OCI-LY1 (cell line): Measurements from ENCODE around the gene LYPD8.
"Not testable (repeated sequence)": the region's sequence is repeated elsewhere in the genome, so short reads cannot be mapped to it uniquely, and the experiment has no call there.

ENCODE experiments used
- H2AFZ ChIP-seq: fragments of 200-600 bp; sonication (generic), shearing (Covaris generic); 2 replicates; pipeline ENCODE4 v1.6.0; 2014; ENCODE audit warnings: antibody characterized with exemption, mild to moderate bottlenecking, low read length
- H3F3A ChIP-seq: fragments of 200-600 bp; sonication (generic), shearing (Covaris generic); 2 replicates; pipeline ENCODE4 v1.6.0; 2014; ENCODE audit warnings: mild to moderate bottlenecking, antibody characterized with exemption, low read length, moderate library complexity; ENCODE audit not compliant: insufficient read depth
- H3K27ac ChIP-seq: fragments of 200-600 bp; sonication (generic); 2 replicates; pipeline ENCODE4 v1.5.1; 2014; ENCODE audit warnings: low read length, mixed run types, mild to moderate bottlenecking, low read depth; ENCODE audit not compliant: poor library complexity, severe bottlenecking
- H3K27me3 ChIP-seq: fragments of 200-600 bp; sonication (generic); 2 replicates; pipeline ENCODE4 v1.6.0; 2014; ENCODE audit warnings: antibody characterized with exemption, mild to moderate bottlenecking, low read length, moderate library complexity; ENCODE audit not compliant: insufficient read depth
- H3K36me3 ChIP-seq: fragments of 200-600 bp; sonication (generic); 2 replicates; pipeline ENCODE4 v1.6.1; 2014; ENCODE audit warnings: mild to moderate bottlenecking, antibody characterized with exemption, low read length, moderate library complexity, mixed read lengths; ENCODE audit not compliant: insufficient read depth
- H3K4me1 ChIP-seq: fragments of 200-600 bp; sonication (generic); 2 replicates; pipeline ENCODE4 v1.5.1; 2014; ENCODE audit warnings: mild to moderate bottlenecking, low read length, moderate library complexity; ENCODE audit not compliant: insufficient read depth, severe bottlenecking
- H3K4me2 ChIP-seq: fragments of 200-600 bp; sonication (generic), shearing (Covaris generic); 2 replicates; pipeline ENCODE4 v1.6.1; 2014; ENCODE audit warnings: low read length
- H3K4me3 ChIP-seq: fragments of 200-600 bp; sonication (generic); 2 replicates; pipeline ENCODE4 v1.5.1; 2014; ENCODE audit warnings: low read length, low read depth, mild to moderate bottlenecking, mixed read lengths; ENCODE audit not compliant: poor library complexity, severe bottlenecking
- H3K79me2 ChIP-seq: fragments of 200-600 bp; shearing (Covaris generic); 2 replicates; pipeline ENCODE4 v1.6.1; 2016; ENCODE audit warnings: mixed run types, low read length, mixed read lengths; ENCODE audit not compliant: insufficient read depth
- H3K9ac ChIP-seq: fragments of 200-600 bp; sonication (generic), shearing (Covaris generic); 2 replicates; pipeline ENCODE4 v1.6.1; 2014; ENCODE audit warnings: mild to moderate bottlenecking, low read length, mixed read lengths
- H3K9me2 ChIP-seq: fragments of 200-600 bp; sonication (generic), shearing (Covaris generic); 2 replicates; pipeline ENCODE4 v1.6.1; 2014; ENCODE audit warnings: low read depth, mild to moderate bottlenecking, low read length, mixed read lengths
- H3K9me3 ChIP-seq: fragments of 200-600 bp; shearing (Covaris generic); 2 replicates; pipeline ENCODE4 v1.6.1; 2014; ENCODE audit warnings: low read length, mixed read lengths
- H4K20me1 ChIP-seq: fragments of 200-600 bp; sonication (generic), shearing (Covaris generic); 2 replicates; pipeline ENCODE4 v1.6.0; 2016; ENCODE audit warnings: mild to moderate bottlenecking, low read length; ENCODE audit not compliant: insufficient read depth
- EZH2 ChIP-seq: fragments of 200-600 bp; sonication (generic), shearing (Covaris generic); IDR thresholded peaks from 2 replicates; pipeline ENCODE4 v1.8.0; 2017; ENCODE audit warnings: borderline replicate concordance, mixed run types, mild to moderate bottlenecking, antibody characterized with exemption, low read length, moderate library complexity, mixed read lengths
- TF ChIP-seq, protein P1 (sequence below): fragments of 200-600 bp; sonication (generic), shearing (Covaris generic); IDR thresholded peaks from 2 replicates; pipeline ENCODE4 v1.5.1; 2017; ENCODE audit warnings: mild to moderate bottlenecking, antibody characterized with exemption, low read length, moderate library complexity, mixed read lengths

Gene LYPD8

DNA sequence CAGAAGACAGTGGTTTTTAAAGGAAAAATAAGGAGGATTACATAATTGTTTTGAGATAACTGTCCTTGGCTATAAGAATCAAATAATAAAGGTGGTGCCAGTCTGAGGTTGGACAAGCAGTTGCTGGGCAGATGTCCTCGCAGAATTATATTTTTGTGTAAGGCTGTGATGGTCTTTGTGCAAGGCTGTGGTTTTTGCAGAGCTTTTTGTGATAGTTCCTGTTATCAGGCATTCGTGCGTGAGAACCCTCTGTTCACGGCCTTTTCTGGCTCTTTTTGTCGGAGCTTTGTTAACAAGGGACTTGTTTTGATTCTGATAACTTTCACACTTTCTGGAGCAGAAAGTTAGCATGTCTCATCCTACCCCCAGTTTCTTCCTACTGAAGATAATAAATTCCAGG is 36.8 kb upstream of the LYPD8 start:
- Histone ChIP-seq H3K79me2 (no peaks in the 10 kb centered on the region), H3K9ac (no peak overlapping the region), H3K36me3 (no peaks in the 10 kb centered on the region), H3K4me2 (no peak overlapping the region), H3K4me3 (no peak overlapping the region), H3K27ac (no peak overlapping the region), H3K27me3 (no peaks in the 10 kb centered on the region), H2AFZ (no peak overlapping the region), H4K20me1 (no peaks in the 10 kb centered on the region), H3F3A (no peaks in the 10 kb centered on the region), H3K9me2 (no peaks in the 10 kb centered on the region), H3K4me1 (no peaks in the 10 kb centered on the region), H3K9me3 (no peaks in the 10 kb centered on the region)
- no peak for TF ChIP-seq EZH2
- TF ChIP-seq, protein P1, sequence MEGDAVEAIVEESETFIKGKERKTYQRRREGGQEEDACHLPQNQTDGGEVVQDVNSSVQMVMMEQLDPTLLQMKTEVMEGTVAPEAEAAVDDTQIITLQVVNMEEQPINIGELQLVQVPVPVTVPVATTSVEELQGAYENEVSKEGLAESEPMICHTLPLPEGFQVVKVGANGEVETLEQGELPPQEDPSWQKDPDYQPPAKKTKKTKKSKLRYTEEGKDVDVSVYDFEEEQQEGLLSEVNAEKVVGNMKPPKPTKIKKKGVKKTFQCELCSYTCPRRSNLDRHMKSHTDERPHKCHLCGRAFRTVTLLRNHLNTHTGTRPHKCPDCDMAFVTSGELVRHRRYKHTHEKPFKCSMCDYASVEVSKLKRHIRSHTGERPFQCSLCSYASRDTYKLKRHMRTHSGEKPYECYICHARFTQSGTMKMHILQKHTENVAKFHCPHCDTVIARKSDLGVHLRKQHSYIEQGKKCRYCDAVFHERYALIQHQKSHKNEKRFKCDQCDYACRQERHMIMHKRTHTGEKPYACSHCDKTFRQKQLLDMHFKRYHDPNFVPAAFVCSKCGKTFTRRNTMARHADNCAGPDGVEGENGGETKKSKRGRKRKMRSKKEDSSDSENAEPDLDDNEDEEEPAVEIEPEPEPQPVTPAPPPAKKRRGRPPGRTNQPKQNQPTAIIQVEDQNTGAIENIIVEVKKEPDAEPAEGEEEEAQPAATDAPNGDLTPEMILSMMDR: no peak

DNA sequence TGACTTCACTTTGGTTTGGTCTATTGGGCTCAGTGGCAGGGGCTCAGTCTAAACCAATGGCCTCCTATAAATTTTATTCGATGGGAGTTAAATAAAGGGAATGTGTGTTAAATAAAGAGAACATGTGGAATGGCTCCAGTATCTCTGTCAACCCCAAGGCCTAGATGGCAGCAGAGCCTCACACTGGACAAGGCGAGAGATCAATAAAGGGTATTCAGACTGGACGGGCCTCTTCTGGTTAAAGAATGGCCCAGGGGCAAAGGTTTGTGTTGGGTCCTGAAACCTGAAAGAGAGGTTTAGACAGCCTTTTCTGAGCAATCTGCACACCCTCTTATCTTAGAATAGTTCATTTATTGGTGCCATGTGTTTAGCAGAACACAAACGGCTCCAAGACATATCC is 35.5 kb upstream of the LYPD8 start:
- no peaks in the 10 kb centered on the region for H3K9me2 ChIP-seq
- no peaks in the 10 kb centered on the region for H3K4me1 ChIP-seq
- H2AFZ ChIP-seq: no peak overlapping the region
- no peaks in the 10 kb centered on the region for H3K9me3 ChIP-seq
- TF ChIP-seq, protein P1: no peak
- TF ChIP-seq EZH2: no peak
- no peaks in the 10 kb centered on the region for H3K36me3 ChIP-seq
- H3K4me2 ChIP-seq: no peak overlapping the region
- no peaks in the 10 kb centered on the region for H3F3A ChIP-seq
- H3K79me2 ChIP-seq: no peaks in the 10 kb centered on the region
- no peaks in the 10 kb centered on the region for H3K27me3 ChIP-seq
- H3K4me3 ChIP-seq: no peak overlapping the region
- no peak overlapping the region for H3K27ac ChIP-seq
- no peaks in the 10 kb centered on the region for H4K20me1 ChIP-seq
- no peak overlapping the region for H3K9ac ChIP-seq

DNA sequence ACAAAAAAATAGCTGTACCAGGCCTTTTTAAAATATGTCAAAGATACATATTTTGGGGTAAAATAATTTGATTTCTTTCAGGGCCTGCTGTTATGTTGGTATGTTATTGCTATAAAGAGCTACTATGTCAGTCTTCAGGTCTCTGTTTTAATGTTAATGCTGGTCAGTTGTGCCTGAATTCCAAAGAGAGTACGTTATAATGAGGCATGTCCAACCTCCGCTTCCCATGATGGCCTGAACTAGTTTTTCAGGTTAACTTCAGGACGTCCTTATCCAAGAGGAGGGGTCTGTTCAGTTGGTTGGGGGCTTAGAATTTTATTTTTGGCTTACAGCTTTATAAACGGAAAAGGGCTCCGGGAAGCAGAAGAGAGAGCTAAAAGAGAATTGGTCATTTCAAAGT is 34.9 kb upstream of the LYPD8 start:
- Histone ChIP-seq H3K9me3 (no peaks in the 10 kb centered on the region), H3K36me3 (no peaks in the 10 kb centered on the region), H3K4me1 (no peaks in the 10 kb centered on the region), H3K4me3 (no peak overlapping the region), H3K27ac (no peak overlapping the region), H3K4me2 (no peak overlapping the region), H3K9ac (no peak overlapping the region), H3K27me3 (no peaks in the 10 kb centered on the region), H3K9me2 (no peaks in the 10 kb centered on the region), H2AFZ (no peak overlapping the region), H4K20me1 (no peaks in the 10 kb centered on the region), H3F3A (no peaks in the 10 kb centered on the region), H3K79me2 (no peaks in the 10 kb centered on the region)
- TF ChIP-seq, protein P1: no peak
- no peak for TF ChIP-seq EZH2

DNA sequence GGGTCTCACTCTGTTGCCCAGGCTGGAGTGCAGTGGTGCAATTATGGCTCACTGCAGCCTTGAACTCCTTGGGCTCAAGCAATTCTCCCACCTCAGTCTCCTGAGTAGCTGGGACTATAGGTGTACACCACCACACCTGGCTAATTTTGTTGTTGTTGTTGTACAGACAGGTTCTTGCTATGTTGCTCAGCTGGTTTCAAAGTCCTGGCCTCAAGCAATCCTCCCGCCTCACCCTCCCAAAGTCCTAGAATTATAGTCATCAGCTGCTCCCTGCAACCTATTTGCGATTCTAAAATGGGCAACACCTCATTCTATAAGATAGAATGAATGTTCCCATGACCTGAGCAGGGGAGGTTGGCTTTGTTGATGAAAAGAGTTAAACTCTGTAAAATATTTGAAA is 33.8 kb upstream of the LYPD8 start:
- not testable (repeated sequence) for H3F3A ChIP-seq, H3K4me3 ChIP-seq, H3K27ac ChIP-seq, H3K9ac ChIP-seq, H3K4me1 ChIP-seq, H3K79me2 ChIP-seq, H3K36me3 ChIP-seq, H3K9me3 ChIP-seq, H4K20me1 ChIP-seq, H2AFZ ChIP-seq, H3K9me2 ChIP-seq, H3K4me2 ChIP-seq, H3K27me3 ChIP-seq
